HepG2 (cell line): ENCODE measurements around the gene TP53TG5. TPM values are rescaled to one million over a fixed set of nuclear protein-coding genes. Genes with fewer than 3 reads are reported as not detected.

ENCODE experiments used
- ARID2 ChIP-seq: sonication (generic); formaldehyde crosslinking; IDR thresholded peaks from 2 replicates; pipeline ENCODE4 v1.8.1; 2022; ENCODE audit warnings: mild to moderate bottlenecking, missing genetic modification reagents, borderline replicate concordance
- BATF2 ChIP-seq: sonication (generic); formaldehyde crosslinking; IDR thresholded peaks from 2 replicates; pipeline ENCODE4 v1.8.0; 2022; ENCODE audit warnings: mild to moderate bottlenecking, missing genetic modification reagents, moderate library complexity
- CBX5 ChIP-seq: sonication (generic); formaldehyde crosslinking; IDR thresholded peaks from 2 replicates; pipeline ENCODE4 v1.4.0; 2020; ENCODE audit warnings: missing genetic modification reagents, borderline replicate concordance
- CCDC6 ChIP-seq: sonication (generic); formaldehyde crosslinking; IDR thresholded peaks from 2 replicates; pipeline ENCODE4 v1.8.1; 2022; ENCODE audit warnings: mild to moderate bottlenecking, missing genetic modification reagents, moderate library complexity
- CENPT ChIP-seq: sonication (generic); formaldehyde crosslinking; IDR thresholded peaks from 2 replicates; pipeline ENCODE4 v1.8.0; 2022; ENCODE audit warnings: low read depth, mild to moderate bottlenecking, moderate library complexity, missing genetic modification reagents
- EEA1 ChIP-seq: sonication (generic); formaldehyde crosslinking; IDR thresholded peaks from 2 replicates; pipeline ENCODE4 v1.5.1; 2020; ENCODE audit warnings: mild to moderate bottlenecking, missing genetic modification reagents, borderline replicate concordance
- GMEB2 ChIP-seq: IDR thresholded peaks from 2 replicates; pipeline ENCODE4 v1.6.1; 2016; ENCODE audit warnings: missing biosample characterization, missing genetic modification reagents, low read depth
- HNRNPK ChIP-seq: fragments of 200-400 bp; formaldehyde crosslinking; IDR thresholded peaks from 2 replicates; pipeline ENCODE4 v1.6.1; 2018; ENCODE audit warnings: low read length, low read depth, moderate library complexity, mild to moderate bottlenecking; ENCODE audit not compliant: poor library complexity, severe bottlenecking
- NFE2L2 ChIP-seq: fragments of 150-350 bp; IDR thresholded peaks from 2 replicates; pipeline ENCODE4 v1.6.1; 2014; ENCODE audit warnings: low read length
- NR2F1 ChIP-seq, 2 experiments: fragments of 450-650 bp in 1 of 2; formaldehyde crosslinking in 1 of 2; IDR thresholded peaks; 2 replicates each; pipeline versions ENCODE4 v1.5.0 to v1.6.1; 2016 to 2020; ENCODE audit warnings: mild to moderate bottlenecking in 1 of 2, missing compliant biosample characterization in 1 of 2, missing genetic modification reagents in 1 of 2, moderate library complexity in 1 of 2
- NR2F2 ChIP-seq: IDR thresholded peaks from 2 replicates; pipeline ENCODE4 v1.6.1; 2012; ENCODE audit warnings: low read depth, inconsistent platforms, borderline replicate concordance
- RBAK ChIP-seq: sonication (generic); formaldehyde crosslinking; IDR thresholded peaks from 2 replicates; pipeline ENCODE4 v1.5.1; 2020; ENCODE audit warnings: mild to moderate bottlenecking, missing genetic modification reagents
- SMC3 ChIP-seq: IDR thresholded peaks from 2 replicates; pipeline ENCODE4 v1.6.1; 2011; ENCODE audit warnings: low read length, improper control_type of control experiment
- TAF15 ChIP-seq: fragments of 200-400 bp; formaldehyde crosslinking; IDR thresholded peaks from one replicate; pipeline ENCODE4 v1.6.1; 2018; ENCODE audit warnings: mild to moderate bottlenecking, low read depth, low read length; ENCODE audit not compliant: poor library complexity, severe bottlenecking
- THAP8 ChIP-seq: sonication (generic); formaldehyde crosslinking; IDR thresholded peaks from 2 replicates; pipeline ENCODE4 v1.5.1; 2020; ENCODE audit warnings: missing genetic modification reagents, mild to moderate bottlenecking, borderline replicate concordance
- ZNF235 ChIP-seq: sonication (generic); formaldehyde crosslinking; IDR thresholded peaks from 2 replicates; pipeline ENCODE4 v1.8.1; 2023; ENCODE audit warnings: mild to moderate bottlenecking, missing genetic modification reagents, borderline replicate concordance
- ZNF280D ChIP-seq: sonication (generic); formaldehyde crosslinking; IDR thresholded peaks from 2 replicates; pipeline ENCODE4 v1.5.1; 2020; ENCODE audit warnings: mild to moderate bottlenecking, missing genetic modification reagents
- ZNF414 ChIP-seq: sonication (generic); formaldehyde crosslinking; IDR thresholded peaks from 2 replicates; pipeline ENCODE4 v1.5.0; 2020; ENCODE audit warnings: missing genetic modification reagents
- ZNF513 ChIP-seq: sonication (generic); formaldehyde crosslinking; conservative IDR thresholded peaks from 2 replicates; pipeline ENCODE4 v1.5.0; 2020; ENCODE audit warnings: missing genetic modification reagents
- ZNF580 ChIP-seq: IDR thresholded peaks from 2 replicates; pipeline ENCODE4 v1.6.1; 2016; ENCODE audit warnings: low read depth, borderline replicate concordance
- ZNF720 ChIP-seq: sonication (generic); formaldehyde crosslinking; IDR thresholded peaks from 2 replicates; pipeline ENCODE4 v1.4.0; 2020; ENCODE audit warnings: missing genetic modification reagents
- ZNF761 ChIP-seq: sonication (generic); formaldehyde crosslinking; conservative IDR thresholded peaks from 2 replicates; pipeline ENCODE4 v1.4.0; 2020; ENCODE audit warnings: mild to moderate bottlenecking, missing genetic modification reagents
- polyA plus RNA-seq, 8 experiments: library from polyadenylated mRNA; depleted of rRNA in 3 of 8; stranded (reverse) in 7 of 8; unstranded in 1 of 8; fragments of >200 nt; fragmentation: Illumina TruSeq in 4 of 8; extraction: Trizol in 4 of 8; gene quantifications; 2 replicates each; pipeline versions ENCODE4 v1.2.1 to v1.2.3, GENCODE V29; 2011 to 2016; ENCODE audit warnings: low read depth in 4 of 8, missing spikeins in 1 of 8, mixed read lengths in 1 of 8; ENCODE audit not compliant: insufficient read depth in 1 of 8
- total RNA-seq, 5 experiments: library from RNA; depleted of rRNA; stranded (reverse); fragments of >200 nt; fragmentation: Illumina TruSeq; extraction: Trizol; gene quantifications; 2 replicates each; pipeline ENCODE4 v1.2.3, GENCODE V29; 2016; ENCODE audit warnings: low read depth in 1 of 5

Gene TP53TG5
- total and polyA plus RNA-seq, 2 of the 13 experiments (the other 11 are each of a cell fraction or from before 2014, with no cell fraction given): 0.11 TPM; not detected in 1

- TF ChIP-seq ZNF414: no peak
- peak in 1 of 2 experiments; percentile 13; a peak in 2 of 4 replicates for TF ChIP-seq NR2F1 (CRISPR knock-in tag; IDR thresholded peaks at IDR 0.05)
- no peak for TF ChIP-seq ZNF761 (CRISPR knock-in tag)
- TF ChIP-seq GMEB2 (CRISPR knock-in tag): no peak
- TF ChIP-seq NFE2L2: no peak
- no peak for TF ChIP-seq ZNF513 (CRISPR knock-in tag)
- TF ChIP-seq HNRNPK: no peak
- no peak for TF ChIP-seq NR2F2
- peak; percentile 38; the same call in 1 of the 2 replicates for TF ChIP-seq CBX5 (CRISPR knock-in tag)
- TF ChIP-seq ZNF720 (CRISPR knock-in tag): no peak
- no peak for TF ChIP-seq TAF15
- TF ChIP-seq RBAK (CRISPR knock-in tag): no peak
- TF ChIP-seq CENPT (CRISPR knock-in tag): no peak
- no peak for TF ChIP-seq ZNF235
- TF ChIP-seq ARID2: no peak
- no peak for TF ChIP-seq EEA1 (CRISPR knock-in tag)
- TF ChIP-seq BATF2: no peak
- no peak for TF ChIP-seq ZNF280D (CRISPR knock-in tag)
- TF ChIP-seq CCDC6 (CRISPR knock-in tag): no peak
- TF ChIP-seq THAP8 (CRISPR knock-in tag): no peak
- TF ChIP-seq SMC3: peak; percentile 98
- TF ChIP-seq ZNF580 (CRISPR knock-in tag): peak; percentile 61; the same call in 1 of the 2 replicates
Measured at GRCh38 chr20:45322952-45323383, 55.2 kb downstream of the TP53TG5 start (continued).
